Astrocyte (in vitro differentiated cells and primary cell): ENCODE results near the gene CD300LF.

Experiments
- EZH2 ChIP-seq: IDR thresholded peaks from 2 replicates; pipeline ENCODE4 v1.6.1; 2012; ENCODE audit warnings: mild to moderate bottlenecking, low read length, inconsistent platforms; ENCODE audit not compliant: insufficient read depth
- TF ChIP-seq, protein P1 (sequence below): IDR thresholded peaks from 2 replicates; pipeline ENCODE4 v1.5.1; 2011; ENCODE audit warnings: low read depth, mild to moderate bottlenecking, inconsistent platforms, low read length, moderate library complexity; ENCODE audit not compliant: insufficient read depth

DNA sequence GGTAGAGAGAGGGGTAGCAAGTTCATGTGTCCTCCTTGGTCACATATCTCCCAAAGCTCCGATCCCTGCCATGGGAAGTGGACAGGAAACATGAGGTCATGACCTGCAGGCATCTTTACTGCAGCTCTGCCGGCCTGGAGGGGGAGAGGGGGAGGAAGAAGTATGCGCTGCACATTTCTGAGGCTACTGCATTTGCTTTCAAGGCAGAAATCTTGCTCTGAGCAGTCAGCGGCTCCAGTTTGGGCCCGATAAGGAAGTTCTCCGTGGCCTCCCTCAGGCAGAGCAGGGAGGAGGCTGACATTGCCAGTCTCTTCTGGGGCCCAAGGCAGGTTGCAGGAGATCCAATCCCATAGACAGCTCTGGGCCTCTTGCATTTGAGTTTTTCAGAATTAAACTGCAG, 34.2 kb upstream of the CD300LF start:
- TF ChIP-seq, protein P1, sequence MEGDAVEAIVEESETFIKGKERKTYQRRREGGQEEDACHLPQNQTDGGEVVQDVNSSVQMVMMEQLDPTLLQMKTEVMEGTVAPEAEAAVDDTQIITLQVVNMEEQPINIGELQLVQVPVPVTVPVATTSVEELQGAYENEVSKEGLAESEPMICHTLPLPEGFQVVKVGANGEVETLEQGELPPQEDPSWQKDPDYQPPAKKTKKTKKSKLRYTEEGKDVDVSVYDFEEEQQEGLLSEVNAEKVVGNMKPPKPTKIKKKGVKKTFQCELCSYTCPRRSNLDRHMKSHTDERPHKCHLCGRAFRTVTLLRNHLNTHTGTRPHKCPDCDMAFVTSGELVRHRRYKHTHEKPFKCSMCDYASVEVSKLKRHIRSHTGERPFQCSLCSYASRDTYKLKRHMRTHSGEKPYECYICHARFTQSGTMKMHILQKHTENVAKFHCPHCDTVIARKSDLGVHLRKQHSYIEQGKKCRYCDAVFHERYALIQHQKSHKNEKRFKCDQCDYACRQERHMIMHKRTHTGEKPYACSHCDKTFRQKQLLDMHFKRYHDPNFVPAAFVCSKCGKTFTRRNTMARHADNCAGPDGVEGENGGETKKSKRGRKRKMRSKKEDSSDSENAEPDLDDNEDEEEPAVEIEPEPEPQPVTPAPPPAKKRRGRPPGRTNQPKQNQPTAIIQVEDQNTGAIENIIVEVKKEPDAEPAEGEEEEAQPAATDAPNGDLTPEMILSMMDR: no peak
- no peak for TF ChIP-seq EZH2
